NCI-H2227 treated with DMSO at 0.1 percent for 48 hours (cell line): ENCODE data around the gene SLC9A8.
"Not testable (repeated sequence)": the region's sequence is repeated elsewhere in the genome, so short reads cannot be mapped to it uniquely, and the experiment has no call there.

ENCODE experiments used
- DNase-seq: peaks from one replicate; lab custom pipeline; 2025; lab: John Stamatoyannopoulos, UW

SLC9A8 gene

DNA sequence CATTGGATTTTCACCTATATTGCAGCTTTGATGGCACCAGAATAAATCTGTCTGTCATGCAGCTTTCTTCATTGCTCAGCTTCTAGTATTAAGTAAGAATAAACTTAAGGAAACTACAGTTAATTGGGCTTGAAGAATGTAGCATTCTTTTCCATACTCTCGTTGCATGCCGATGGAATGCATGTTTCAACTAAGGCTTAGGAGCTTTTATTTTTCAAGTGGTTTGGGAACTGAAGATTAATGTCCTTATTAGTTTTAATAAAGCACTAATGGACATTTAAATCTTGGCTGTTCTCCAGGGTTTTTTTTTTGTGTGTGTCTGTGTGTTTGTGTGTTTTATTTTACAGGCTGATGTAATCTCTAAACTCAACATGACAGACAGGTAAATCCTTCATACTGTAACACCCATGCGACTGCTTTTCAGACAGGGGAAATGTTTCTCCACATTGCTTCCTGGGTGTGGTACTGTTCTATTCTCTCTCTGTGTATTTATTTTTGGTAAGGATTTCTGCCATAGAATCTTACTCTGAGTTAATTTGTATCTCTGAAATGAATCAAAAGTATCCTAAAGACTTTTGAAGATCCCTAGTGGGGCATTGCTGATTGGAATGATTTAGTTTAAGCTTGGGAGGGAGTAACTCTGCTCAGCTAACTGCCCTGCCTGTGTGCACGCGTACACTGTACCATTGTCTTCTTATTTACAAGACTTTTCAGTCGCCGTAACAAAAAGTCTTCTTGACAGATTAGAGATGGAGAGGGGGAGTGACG lies 38.0 kb downstream of the SLC9A8 start:
- no peak for DNase-seq

DNA sequence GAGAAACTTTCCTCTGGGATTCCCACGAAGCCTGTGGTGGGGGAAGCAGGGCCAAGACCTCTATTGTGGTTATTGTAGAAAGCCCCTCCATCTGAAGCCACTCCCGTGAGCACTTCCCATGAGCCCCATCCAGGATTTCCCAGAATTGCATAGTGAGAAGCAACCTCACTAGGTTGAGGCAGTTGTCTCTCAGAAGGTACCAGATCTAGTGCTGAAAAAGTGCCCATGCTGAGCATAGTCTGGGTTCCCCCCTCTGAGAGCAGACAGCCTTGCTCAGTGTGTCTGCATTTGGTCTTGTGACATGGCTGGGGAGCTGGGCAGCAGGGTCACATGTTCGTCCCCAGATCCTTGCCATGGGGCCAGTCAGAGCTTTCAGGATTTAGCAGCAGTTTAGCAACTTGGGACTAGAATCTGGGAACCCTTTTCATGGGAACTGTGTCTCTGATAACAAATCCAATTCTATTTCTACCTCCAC lies 38.6 kb downstream of the SLC9A8 start:
- DNase-seq: no peak

DNA sequence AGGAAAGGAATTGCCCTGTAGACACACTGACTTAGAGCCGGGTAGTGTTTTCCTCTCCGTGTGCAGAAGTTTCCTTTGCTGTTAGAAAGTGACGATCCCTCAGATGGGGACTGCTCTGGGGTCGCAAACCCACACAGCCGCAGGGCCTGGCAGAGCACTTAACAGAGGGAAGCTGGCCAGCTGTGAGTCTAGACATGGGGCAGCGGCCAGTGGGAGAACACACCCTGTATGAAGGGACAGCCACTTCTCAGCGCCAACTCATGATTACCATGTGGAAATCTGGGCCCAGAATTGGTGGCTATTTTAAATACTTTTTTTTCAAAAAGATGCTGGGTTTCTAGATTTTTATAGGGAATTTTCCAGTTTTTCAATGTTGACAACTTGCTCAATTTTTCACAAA lies 39.4 kb downstream of the SLC9A8 start:
- DNase-seq: no peak

DNA sequence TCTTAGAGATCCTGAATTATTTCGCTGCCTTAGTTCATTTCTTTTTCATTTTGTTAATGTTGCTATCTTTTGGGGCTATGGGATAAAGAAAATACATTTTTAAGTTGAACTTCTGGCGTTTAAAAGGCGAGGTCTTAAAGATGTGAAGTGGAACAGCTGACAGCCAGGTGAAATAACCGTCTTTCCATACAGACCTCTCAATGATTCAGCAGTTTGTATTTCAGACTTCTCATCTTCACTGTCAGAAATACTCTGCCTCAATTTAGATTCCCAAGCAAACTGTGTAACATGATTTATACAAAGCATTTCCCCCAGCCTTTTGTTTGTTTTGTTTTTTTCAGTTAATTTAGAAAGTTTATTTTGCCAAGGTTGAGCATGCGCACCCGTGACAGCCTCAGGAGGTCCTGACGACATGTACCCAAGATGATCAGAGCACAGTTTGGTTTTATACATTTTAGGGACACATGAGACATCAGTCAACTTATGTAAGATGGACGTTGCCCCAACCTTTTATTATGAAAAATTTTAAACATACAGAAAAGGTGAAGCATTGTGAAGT lies 40.0 kb downstream of the SLC9A8 start:
- DNase-seq: no peak

DNA sequence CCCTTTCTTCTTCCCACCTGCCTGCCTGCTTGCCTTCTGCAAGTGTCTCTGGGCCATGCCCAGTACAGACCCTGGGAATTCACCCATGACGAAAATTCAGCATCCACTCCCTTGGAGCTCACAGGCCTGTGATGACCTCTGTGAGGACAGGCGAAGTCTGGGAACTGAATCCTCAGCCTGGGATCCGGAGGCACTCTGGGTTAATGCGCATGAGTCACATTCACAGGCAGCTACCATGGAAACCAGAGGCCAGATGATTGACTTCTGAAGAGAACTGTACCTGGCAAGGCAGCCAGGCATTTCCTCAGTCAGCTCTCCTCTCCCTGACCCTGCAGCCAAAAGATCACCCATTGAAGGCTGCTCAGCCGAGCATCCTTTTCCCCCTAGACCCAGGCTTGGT lies 41.0 kb downstream of the SLC9A8 start:
- DNase-seq: peak; percentile 32

- DNase-seq: no peak
Measured at GRCh38 chr20:49854190-49854875, 41.7 kb downstream of the SLC9A8 start.

DNA sequence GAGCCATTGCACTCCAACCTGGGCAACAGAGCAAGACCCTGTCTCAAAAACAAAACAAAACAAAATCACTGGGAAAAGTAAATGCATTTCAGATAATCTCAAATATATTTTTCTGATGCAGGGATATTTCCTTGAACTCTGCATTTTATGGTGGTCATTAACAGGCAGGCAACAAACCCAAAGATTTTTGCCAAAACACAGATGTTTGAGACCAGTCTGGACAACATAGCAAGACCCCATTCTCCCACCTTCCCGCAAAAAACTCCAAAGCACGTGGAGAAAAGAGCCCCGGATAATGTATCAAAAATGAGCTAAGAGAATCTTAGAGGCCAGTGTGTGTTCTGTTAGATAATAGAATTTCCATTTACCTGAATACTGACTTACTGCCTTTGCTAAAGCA lies 44.3 kb downstream of the SLC9A8 start:
- no peak for DNase-seq

GRCh38 chr20:49858076-49858585 lies 45.5 kb downstream of the SLC9A8 start:
- DNase-seq: no peak

DNA sequence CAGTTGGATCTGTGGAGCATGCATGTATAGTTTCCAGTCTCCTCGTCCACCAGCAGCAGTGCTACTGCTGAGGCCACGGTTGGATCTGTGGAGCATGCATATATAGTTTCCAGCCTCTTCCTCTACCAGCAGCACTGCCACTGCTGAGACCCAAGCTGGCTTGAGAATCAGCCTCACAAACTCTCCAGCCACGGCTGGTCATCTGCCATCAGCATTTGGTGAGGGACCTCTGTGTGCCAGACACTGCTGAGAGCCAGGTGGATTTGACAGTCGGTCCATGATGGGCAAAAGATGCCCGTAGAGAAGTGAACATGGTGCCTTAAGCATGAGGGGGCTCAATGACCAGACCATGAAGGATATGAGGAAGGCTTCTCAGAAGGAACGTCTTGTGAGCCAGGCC lies 46.4 kb downstream of the SLC9A8 start:
- DNase-seq: no peak

DNA sequence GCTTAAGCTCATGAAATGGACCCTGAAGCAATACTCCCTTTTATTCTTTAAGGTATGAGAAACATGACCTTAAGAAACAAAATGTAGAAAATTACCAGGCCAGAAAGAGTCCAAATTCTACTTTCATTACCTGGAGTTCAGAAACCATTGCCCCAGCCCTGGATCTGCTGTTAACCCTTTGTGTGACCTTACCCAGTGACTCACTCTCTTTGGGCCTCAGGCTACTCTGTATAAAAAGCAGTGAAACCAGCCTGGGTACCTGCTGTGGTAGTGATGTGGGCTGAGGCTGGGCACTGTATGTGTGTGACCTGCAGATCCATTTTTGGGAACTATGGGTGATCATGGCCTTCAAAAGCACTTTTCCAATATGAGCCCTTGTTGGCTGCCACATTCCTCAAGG lies 47.2 kb downstream of the SLC9A8 start:
- DNase-seq: no peak

- DNase-seq: not testable (repeated sequence)
Measured at GRCh38 chr20:49861232-49861631, 48.6 kb downstream of the SLC9A8 start.

DNA sequence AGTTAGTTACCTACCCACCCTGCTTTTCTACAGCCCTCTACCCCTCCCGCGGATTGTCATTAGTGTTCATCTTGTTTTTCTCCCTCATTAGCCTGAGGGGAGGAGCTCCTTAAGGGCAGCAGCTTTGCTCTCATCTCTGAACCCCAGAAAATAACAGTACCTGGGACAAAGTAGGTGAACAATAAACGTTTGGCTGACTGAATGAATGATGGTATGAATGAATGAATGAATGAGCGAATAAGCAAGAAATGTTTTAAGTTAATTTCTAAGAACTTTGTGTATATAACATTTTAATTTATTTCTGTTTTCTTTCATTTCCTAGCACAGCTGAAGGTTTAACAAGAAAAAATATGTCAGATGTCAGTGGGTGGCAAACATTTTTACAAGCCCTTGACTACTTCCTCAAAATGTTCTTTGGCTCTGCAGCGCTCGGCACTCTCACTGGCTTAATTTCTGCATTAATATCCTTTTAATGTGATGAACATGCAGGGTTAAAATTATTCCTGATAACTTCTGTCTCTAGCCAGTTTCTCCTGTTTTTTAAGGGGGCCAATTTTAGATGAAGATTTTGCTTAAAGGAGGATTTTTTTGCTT lies 50.1 kb downstream of the SLC9A8 start:
- DNase-seq: no peak

GRCh38 chr20:49863666-49864065 lies 51.0 kb downstream of the SLC9A8 start:
- no peak for DNase-seq

GRCh38 chr20:49865559-49865958 lies 52.9 kb downstream of the SLC9A8 start:
- peak; percentile 26 for DNase-seq

DNA sequence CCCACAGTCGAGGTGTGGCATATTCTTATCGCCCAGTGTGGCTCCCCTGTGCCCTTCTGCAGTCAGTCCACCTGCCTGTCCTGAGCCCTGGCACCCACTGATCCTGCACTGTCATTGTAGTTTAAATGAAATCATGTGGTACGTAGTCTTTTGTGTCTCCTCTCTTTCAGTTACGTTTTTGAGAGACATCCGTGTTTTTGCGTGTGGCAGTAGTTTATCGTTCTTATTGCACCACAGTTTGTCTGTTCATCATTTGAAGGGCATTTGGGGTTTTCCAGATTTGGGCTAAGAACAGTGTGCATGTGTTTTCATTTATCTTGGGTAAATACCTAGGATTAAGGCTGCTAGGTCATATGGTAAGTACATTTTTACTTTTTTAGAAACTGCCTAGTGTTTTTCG lies 53.4 kb downstream of the SLC9A8 start:
- DNase-seq: no peak

DNA sequence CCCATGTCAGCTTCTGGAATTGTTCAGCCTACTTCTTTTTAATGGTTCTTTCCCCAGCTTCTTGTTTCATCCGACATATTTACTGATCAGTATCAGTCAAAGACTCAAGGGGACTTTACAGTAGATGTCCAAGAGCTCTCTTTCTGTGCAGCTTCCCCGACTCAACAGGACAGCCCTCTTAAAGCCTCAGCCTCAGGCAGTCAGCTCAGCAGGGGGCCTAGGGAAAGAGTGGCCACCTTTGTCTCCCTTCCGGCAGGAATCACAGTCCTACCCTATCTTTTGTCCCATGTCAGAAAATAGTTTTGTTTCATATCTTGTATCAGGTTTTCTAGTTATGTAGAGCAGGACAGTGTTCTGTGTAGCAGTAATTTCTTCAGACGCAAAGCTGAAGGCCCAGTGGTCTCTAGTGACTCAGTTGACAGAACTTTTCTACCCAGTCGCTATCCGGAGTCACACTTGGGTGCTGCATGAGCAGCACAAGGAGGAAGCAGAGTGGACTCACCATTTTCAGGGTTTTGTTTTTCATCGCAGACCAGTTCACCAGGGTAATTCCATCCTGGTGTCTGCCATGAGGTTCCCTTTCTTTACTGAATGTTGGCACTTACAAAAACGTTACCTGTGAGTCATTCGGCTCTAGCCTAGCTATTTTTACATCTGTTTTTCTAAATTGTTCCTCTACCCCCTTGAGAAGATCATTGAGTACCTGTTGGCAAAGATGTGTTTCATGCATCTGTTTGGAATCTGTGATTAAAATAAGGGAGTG lies 55.0 kb downstream of the SLC9A8 start:
- DNase-seq: no peak

DNA sequence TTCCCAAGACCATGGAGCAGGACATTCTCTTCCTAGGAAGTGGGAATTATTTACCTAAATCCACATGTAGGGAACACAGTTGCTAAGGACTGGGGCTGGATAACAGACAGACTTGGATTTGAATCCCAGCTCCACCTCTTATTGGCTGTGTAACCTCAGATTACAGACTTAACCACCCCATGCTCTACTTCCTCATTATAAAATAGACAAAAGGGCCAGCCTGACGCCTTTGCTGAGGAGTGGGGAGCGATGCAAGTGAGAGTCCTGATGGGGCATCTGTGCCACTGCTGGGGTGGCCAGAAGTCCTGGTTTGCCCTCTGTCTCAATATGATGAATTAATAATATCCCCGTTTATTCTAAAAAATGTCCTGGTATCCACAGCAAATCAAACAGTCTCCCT lies 55.9 kb downstream of the SLC9A8 start:
- DNase-seq: no peak

DNA sequence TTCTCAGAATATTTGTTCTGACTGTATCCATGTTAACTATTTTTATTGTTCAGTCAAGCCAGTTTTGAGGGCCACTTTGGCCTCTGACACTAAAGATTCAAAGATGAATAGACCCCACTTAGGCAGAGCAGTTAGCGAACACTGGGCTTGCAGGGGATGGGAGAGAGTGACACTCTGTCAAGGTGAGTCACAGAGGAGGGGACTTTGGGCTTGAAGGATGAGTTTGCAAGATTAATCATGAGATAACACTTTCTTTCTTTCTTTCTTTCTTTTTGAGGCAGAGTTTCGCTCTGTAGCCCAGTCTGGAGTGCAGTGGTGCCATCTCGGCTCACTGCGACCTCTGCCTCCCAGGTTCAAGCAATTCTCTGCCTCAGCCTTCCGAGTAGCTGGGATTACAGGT lies 56.3 kb downstream of the SLC9A8 start:
- no peak for DNase-seq

- no peak for DNase-seq
Measured at GRCh38 chr20:49870261-49870660, 57.6 kb downstream of the SLC9A8 start.

DNA sequence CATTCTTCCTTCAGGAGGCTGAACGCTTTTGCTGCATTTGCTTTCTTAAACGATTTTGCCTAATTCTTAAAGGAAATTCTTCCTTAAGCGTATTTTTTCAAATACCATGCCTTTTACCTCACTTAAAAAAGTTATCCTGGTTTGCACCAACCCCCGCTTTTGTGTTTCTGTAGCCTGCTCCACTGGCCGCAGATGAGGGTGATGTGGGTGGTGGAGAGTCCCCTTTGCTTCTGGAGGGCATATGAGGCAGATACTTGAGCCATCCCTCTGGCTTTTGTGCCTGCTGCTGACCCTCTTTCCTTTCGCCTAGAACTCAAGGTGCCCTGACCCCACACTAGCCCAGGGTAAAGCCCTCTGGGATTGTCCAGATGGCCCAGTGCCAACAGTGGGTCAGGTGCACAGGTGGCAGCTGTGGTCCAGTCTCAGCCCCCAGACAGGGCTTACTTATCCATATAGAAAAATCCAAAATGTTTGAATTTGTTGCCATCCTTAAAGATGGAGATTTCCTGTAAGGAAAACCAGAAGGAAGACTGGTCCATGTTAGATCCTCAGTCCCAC lies 58.8 kb downstream of the SLC9A8 start:
- DNase-seq: no peak

GRCh38 chr20:49872056-49872455 lies 59.4 kb downstream of the SLC9A8 start:
- DNase-seq: no peak

GRCh38 chr20:49874696-49875095 lies 62.1 kb downstream of the SLC9A8 start:
- no peak for DNase-seq
